ENCODE results near the gene RPL10.
"Not testable (repeated sequence)": the region's sequence is repeated elsewhere in the genome, so short reads cannot be mapped to it uniquely, and the experiment has no call there.

Gene RPL10

DNA sequence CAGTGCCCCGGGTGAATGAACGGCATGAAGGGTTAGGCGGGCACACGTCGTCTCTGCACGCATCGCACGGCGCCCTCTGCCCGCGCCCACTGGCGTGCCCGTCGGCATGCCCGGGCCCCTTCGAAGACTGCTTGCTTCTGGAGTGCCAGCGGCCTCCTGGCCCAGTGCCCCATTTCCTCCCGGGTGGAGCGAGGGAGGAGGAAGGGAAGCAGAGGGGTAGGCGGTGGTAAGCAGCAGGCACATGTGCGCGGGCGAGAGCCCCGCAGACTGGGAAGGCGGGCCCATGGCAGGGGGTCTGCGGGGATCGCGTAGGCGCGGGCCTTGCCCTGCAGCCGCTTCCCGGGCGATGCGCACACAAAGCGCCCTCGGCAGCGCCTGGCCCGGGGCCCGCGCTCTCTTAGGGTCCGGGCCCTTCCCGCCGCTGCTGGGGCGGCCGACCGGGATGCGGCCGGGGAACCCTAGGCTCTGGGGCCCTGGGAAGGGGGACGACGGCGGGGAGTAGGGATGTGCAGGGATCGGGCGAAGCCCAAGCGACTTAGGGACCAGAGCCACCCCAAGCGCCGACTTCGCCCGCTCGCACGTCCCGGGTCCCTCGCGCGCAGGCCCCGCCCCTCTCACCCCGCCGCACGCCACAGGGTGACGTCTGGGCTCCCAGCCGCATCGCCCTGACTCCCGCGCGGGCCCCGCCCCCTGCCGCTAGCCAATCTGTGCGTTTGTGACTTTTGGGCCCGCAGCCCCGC lies 19.9 kb upstream of the RPL10 start:
- peak; percentile 42 for DNase-seq

DNA sequence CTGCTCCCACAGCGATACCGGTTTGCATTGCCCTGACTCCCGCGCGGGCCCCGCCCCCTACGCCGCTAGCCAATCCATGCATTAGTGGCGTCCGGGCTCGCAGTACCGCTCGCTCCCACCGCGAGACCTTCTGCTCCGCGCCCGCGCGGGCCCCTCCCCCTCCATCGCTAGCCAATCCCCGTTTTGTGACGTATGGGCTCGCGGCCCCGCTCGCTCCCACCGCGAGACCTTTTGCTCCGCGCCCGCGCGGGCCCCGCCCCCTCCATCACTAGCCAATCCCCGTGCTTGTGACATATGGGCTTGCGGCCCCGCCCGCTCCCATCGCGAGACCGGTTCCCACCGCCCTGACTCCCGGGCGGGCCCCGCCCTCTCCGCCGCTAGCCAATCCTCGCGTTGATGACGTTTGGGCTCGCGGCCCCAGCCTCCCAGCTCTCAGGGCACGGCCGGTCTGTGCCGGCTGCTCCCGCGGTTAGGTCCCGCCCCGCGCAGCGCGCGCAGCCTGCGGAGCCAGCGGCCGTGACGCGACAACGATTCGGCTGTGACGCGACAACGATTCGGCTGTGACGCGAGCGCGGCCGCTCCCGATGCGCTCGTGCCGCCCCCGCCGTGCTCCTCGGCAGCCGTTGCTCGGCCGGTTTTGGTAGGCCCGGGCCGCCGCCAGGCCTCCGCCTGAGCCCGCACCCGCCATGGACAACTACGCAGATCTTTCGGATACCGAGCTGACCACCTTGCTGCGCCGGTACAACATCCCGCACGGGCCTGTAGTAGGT lies 19.2 kb upstream of the RPL10 start, which contains the start of gene EMD:
Gene EMD, plus strand, starts transcription at position 497 of the 770 bp plus-strand sequence. Its CDS starts 190 bp downstream, at position 687.
- DNase-seq = peak; percentile 96

DNA sequence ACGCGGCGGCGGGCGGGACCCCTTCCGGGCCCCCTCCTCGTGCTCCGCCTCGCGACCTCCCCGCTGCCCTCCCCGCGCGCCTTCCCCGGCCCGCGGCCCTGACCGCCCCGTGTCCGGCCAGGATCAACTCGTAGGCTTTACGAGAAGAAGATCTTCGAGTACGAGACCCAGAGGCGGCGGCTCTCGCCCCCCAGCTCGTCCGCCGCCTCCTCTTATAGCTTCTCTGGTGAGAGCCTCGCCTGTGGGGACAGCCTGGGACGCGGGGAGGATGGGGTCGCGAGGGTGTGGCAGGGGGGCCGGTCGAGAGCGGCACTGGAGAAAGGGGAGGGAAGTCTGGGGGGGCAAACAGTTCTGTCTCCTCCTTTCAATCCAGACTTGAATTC lies 18.6 kb upstream of the RPL10 start:
- DNase-seq = peak; percentile 0

DNA sequence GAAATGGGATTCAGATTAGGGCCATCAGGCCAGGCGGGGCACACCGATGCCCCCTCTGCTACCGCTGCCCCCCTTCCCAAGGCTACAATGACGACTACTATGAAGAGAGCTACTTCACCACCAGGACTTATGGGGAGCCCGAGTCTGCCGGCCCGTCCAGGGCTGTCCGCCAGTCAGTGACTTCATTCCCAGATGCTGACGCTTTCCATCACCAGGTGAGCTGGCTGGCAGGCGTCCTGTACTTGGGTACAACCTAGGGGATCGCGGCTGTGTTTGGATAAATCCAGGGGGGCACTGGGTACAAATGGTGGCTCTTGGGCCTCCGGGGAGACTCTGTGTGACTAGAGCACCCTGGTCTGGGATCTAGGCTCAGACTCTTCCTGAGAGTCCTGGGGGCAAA lies 18.0 kb upstream of the RPL10 start:
- DNase-seq = peak; percentile 17

DNA sequence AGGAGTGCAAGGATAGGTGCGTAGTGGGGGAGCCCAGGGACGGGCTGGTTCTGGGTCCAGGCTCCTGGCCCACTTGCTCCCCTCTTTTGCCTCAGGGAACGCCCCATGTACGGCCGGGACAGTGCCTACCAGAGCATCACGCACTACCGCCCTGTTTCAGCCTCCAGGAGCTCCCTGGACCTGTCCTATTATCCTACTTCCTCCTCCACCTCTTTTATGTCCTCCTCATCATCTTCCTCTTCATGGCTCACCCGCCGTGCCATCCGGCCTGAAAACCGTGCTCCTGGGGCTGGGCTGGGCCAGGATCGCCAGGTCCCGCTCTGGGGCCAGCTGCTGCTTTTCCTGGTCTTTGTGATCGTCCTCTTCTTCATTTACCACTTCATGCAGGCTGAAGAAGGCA lies 17.4 kb upstream of the RPL10 start:
- DNase-seq = no peak

DNA sequence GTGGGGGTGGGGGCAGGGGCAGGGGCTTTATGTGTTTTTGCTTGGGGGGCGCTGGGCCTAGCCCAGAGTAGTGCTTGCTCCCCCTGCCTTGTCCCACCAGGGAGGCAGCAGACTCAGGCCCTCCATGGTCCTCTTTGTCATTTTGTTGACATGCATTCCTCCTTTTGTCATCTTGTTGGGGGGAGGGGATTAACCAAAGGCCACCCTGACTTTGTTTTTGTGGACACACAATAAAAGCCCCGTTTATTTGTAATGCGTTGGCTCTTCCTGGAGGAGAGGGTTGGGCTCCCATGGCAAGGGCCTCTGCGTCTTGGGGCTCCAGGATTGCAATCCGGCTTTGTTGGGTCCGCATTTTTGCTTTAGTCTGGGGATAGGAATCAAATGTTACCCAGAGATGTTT lies 16.9 kb upstream of the RPL10 start:
- DNase-seq = no peak

DNA sequence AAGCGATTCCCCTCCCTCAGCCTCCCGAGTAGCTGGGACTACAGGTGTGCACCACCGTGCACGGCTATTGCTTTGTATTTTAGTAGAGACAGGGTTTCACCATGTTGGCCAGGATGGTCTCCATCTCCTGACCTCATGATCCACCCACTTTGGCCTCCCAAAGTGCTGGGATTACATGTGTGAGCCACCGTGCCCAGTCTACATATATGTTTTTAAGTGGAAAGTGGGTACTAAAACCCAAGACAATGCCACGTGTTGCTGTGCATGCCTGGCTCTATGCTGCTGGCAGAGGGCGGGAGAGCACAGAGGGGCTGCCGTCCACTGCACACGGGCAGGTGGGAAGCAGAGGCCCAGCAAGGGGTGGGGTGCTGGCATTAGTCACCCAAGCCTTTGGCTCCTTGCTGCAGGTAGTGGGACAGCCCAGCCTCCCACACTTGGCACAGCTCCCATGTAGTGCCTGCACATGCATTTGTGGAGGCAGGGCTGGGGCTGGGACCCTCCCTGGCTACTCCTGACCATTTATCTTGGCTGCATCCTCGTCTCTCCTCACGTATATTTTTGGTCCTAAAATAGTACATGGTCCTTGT lies 15.6 kb upstream of the RPL10 start:
- DNase-seq = peak; percentile 0

DNA sequence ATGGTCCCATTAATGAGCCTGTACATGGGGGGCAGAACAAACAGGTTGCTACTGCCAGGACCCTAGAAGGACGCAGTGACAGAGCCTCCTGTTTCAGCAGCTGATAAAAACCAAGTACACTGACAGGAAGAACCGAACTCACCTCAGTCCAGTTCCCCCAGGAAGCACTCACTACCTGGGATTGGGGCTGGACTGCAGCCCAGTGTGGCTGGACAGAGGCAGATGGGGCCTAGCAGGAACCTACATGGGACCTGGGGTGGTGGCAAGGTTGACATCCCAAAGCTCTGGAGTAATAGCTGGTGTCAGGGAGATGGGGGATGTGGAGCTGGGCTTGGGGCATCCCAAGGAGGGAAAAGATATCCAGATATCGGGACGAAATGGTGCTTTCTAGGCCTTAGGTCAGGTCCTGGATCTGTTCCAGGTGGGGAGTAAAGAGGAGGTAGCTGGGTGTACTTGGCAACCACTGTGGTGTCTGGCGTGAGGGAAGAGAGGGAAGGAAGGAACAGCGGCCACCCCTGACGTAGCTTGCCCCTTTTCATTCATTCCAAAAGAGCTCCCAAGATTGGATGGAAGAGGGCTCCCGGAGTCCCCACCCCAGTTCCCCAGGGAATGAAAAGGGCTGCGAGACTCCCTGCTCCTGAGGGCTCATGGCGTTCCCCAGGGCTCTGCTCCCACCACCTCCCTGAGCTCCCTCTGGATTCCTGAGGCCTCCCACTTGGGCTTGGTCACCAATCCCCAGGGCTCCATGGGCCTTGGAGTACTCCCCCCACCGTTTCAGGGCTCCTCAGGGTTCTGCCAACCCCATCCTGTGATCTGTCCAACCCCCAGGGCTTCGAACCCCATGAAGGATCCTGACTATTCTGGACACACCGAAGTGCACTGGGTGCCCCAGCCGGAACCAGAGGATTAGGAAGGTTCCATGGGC lies 14.6 kb upstream of the RPL10 start:
- DNase-seq = no peak

DNA sequence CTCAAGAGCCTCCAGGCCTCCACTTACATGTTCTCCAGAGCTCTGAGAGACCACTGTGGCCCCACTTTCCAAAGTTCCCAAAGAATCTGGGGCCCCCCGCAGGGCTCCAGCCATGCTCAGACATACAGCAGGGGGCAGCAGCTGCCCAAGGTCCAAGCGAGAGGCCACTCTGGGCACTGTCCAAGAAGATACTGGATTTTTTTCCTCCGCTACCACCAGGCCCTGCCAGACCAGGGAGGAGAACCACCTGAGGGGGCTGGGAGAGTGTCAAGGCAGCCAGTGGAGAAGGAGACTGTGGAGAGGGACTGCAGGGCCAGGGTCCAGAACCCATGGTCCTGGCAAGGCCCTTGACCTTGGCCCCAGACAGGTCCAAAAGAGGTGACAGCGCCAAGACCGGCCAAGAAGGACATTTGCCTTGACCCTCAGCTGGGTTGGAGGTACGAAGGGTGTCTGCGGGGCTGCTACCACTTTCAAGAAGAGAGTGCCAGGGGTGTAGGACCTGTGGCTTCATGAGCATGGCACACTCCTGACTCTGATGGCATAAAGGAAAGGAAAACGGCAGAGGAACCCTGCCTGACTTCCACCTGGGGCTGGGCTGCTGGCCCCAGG lies 13.8 kb upstream of the RPL10 start:
- no peak for DNase-seq

DNA sequence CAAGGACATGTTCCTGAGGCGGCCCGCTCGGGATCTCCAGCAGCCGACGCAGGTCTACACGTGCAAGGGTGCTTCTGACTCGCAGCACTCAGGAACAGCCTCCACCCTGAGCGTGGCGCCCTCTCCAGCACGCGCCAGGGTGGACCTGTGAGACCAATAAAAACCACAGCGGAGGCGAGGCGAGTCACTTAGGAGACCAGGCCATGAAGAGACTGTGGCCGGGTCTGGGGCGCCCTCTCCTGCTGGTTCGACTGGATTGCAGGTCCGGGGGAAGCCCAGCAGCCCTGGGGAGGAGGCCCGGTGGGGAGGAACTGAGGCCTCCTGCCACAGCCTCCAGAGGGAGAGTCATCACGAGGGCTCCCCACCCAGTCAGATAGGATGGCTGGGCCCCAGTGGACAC lies 10.1 kb upstream of the RPL10 start:
- not testable (repeated sequence) for DNase-seq

DNA sequence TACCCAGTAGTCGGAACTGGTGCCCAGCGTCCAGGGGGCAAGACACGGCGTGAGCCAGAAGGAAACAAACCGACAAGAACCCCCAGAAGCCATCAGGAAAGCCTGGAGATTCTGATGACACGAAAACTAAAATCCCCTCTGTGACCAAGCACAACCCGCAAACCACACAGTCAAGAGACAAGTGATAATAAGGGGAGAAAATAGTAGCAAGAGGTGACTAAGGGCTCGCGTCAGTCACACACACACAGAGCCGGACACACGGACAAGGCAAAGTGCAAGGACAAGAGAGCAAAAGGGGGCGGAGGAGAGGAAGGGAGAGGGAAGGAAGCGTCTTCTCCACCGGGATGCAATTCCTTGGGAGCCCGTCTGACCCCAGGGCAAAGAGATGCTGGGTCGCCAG lies 9.5 kb upstream of the RPL10 start:
- DNase-seq = not testable (repeated sequence)

DNA sequence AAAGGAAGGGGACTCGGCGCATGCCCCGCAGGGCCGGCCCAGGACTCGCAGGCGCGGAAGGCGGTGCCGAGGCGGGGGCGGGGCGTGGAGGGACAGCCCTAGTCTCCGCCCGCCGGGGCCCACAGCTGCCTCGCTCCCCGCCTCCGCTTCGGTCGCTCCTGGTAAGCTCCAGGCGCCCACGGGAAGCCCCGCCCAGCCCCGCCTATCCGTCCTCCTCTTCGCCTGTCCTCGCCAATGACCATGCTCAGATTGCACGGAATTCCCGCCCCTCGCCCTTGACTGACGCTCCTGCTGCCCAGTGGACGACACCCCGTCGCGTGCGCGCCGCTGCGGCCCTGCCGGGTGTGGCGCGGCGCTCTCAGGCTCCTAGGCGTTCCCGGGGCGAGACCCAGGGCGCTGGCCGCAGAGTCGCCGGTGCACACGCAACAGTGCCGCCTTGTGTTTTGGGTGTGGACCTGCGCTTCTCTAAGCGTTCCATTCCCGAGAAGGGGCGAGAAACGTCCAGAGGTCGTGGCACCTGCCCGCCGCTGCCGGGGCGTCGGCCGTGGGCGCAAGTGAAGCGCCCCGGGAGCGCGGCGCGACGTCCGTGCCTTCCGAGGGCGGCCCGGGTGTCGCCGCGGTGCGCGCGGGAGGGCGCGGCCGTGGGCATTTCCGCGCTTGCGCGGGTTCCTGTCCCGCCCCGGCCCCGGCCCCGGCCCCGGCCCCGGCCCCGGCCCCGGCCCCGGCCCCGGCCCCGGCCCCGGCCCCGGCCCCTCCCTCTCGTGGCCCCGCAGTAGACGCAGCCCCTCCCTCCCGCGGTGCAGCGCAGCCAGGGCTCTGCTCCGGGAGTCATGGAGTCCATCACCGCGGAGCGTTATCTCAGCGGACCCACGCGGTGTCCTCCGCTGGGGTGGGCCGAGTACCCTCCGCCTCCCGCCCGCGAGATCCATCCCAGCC lies 8.1 kb upstream of the RPL10 start:
- not testable (repeated sequence) for DNase-seq

DNA sequence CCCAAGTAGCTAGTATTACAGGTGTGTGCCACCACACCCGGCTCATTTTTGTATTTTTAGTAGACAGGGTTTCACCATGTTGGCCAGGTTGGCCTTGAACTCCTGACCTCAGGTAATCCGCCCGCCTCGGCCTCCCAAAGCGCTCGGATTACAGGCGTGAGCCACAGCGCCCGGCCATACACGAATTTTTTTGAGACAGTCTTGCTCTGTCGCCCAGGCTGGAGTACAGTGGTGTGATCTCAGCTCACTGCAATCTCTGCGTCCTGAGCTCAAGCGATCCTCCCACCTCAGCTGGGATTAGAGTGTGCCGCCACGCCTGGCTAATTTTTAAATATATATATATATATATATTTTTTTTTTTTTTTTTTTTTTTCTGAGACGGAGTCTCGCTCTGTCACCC lies 1.8 kb upstream of the RPL10 start:
- not testable (repeated sequence) for DNase-seq

DNA sequence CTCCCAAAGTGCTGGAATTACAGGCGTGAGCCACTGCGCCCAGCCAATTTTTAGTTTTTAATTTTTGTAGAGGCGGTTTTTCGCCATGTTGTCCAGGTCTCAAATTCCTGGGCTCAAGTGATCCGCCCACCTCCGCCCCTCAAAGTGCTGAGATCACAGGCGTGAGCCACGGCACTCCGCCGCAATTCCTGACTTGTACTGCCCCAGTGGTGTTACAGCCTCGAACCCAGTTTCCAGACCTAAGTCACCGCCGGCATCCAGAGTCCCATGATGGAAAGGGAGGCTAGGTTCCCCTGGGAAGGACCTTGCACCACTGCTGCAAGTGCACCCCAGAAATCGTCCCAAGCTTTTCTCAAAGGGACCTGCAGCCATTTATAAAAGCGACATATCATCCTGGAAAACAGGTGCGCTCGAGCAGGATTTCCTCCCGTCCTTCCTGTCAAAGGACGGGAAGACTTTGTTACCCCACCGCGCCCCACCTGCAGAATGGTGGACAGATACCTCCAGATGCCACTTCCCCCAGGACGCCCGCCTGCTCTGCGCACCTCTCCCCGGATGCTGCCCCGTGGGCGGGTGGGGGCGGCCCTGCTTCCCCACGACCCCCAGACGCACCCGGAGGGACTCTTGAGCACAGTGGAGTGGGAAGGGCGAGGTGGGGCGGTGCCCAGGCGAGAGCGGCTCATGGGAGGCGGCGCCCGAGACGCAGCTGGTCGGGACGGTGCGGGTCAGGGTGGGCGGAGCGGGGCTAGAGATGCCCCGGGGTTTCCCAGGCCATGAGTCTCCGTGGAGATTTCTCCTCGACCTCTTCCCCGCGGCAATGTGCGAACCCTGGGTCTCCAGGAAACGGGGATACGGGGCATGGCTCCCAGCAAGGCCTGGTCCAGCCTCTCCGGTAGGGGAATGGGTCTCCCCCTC lies 947 bp upstream of the RPL10 start:
- DNase-seq = peak; percentile 63

DNA sequence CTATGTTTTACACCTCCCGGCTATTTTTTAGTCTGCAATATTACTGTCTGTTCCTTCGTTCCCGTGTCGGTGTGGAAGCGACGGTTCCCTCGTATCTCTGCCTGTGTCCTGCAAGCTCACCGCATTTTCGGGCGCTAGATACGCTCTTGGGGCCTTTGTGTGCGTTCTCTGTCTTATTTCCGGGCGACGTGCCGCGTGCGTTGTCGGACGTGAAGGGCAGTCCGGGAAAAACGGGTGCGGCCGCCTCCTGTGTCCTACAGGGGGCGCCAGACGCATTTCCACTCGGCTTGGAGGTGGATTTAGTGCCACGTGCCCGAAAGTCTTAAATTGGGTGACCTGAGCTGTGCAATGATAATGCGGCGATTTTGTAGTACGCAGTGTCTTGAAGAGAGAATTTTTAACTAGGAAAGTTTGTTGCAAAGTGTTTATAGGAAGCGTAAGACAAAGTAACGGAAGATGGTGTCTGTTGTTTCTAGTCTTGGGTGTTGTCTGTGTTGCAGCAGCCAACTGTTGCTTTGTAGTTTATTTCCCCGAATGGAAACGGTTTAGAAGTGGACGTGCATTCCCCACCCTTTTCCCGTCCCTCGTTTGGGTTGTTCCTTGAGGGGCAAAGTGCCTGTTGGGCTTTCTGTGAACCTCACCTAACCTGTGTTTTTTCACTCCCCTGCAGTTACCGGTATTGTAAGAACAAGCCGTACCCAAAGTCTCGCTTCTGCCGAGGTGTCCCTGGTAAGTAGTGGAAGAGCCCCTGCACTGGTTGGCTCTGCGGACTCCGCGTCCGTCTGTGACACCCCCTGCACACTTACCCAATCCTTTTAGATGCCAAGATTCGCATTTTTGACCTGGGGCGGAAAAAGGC lies 720 bp downstream of the RPL10 start:
- peak; percentile 54 for DNase-seq

DNA sequence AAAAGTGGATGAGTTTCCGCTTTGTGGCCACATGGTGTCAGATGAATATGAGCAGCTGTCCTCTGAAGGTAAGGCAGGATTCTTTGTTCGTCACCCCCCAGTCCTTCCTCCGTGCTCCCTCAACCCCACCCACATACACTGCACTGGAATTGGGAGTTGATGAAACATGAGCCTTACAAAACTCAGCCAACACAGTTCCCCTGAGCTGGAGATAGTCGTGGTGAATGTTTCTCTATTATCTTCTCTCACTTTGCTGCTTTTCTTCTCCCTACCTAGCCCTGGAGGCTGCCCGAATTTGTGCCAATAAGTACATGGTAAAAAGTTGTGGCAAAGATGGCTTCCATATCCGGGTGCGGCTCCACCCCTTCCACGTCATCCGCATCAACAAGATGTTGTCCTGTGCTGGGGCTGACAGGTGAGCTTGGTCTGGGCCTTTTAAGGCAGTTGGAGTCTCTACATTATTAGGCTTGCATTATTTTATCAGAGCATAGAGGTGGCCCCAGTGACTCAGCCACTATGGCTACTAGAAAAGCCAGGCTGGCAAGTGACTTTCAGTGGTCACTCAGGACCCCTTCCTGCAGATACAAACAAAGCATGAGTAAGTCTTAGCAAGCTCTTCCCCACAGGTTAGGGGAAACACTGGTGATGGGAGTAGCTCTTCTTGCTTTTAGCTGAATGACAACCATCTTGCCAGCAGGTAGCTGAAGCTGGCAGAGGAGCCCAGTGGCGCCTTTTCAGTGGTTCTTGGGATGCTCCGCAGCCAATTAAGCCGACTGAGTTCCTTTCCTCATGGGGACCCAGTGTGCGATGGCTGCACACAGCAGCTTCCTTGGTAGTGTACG lies 1.6 kb downstream of the RPL10 start:
- DNase-seq = no peak

DNA sequence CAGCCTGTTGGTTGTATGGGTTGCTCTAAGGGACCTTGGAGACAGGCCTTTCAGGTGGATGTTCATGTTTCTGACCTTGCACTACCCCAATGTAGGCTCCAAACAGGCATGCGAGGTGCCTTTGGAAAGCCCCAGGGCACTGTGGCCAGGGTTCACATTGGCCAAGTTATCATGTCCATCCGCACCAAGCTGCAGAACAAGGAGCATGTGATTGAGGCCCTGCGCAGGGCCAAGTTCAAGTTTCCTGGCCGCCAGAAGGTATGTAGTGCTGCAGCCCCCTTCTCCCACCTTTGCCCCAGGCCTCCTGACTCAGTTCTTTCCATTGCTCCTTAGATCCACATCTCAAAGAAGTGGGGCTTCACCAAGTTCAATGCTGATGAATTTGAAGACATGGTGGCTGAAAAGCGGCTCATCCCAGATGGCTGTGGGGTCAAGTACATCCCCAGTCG lies 2.2 kb downstream of the RPL10 start:
- not testable (repeated sequence) for DNase-seq

Data from HCEC 1CT (cell line).